Measurements from ENCODE around the gene CDRT4.

The CDRT4 gene

GRCh38 chr17:15432807-15433611, 34.4 kb downstream of the CDRT4 start:
- peaks cover 16% of the 10 kb centered on the region for H3K36me3 Mint-ChIP-seq
- H3K27ac Mint-ChIP-seq = no peak overlapping the region
- no peak overlapping the region for H3K4me3 Mint-ChIP-seq
- peaks cover 4% of the 10 kb centered on the region for H3K9me3 Mint-ChIP-seq
- peaks cover 20% of the 10 kb centered on the region for H3K4me1 Mint-ChIP-seq
- no peaks in the 10 kb centered on the region for H3K27me3 Mint-ChIP-seq

- H3K4me1 Mint-ChIP-seq = peaks cover 12% of the 10 kb centered on the region
- H3K36me3 Mint-ChIP-seq = peaks cover 9% of the 10 kb centered on the region
- H3K27me3 Mint-ChIP-seq = no peaks in the 10 kb centered on the region
- H3K4me3 Mint-ChIP-seq = no peak overlapping the region
- H3K27ac Mint-ChIP-seq = no peak overlapping the region
- H3K9me3 Mint-ChIP-seq = peaks cover 4% of the 10 kb centered on the region
These were observed 35.7 kb downstream of the CDRT4 start for GRCh38 chr17:15431766-15432165.

- Mint-ChIP-seq H3K4me1 (peaks cover 6% of the 10 kb centered on the region), H3K36me3 (peaks cover 9% of the 10 kb centered on the region), H3K9me3 (peaks cover 4% of the 10 kb centered on the region), H3K4me3 (no peak overlapping the region), H3K27ac (no peak overlapping the region), H3K27me3 (no peaks in the 10 kb centered on the region)
These were observed 36.2 kb downstream of the CDRT4 start for GRCh38 chr17:15431196-15431595.

- Mint-ChIP-seq H3K9me3 (no peaks in the 10 kb centered on the region), H3K4me3 (no peak overlapping the region)
These were observed 42.9 kb downstream of the CDRT4 start for GRCh38 chr17:15424521-15424920.

GRCh38 chr17:15422392-15422965, 44.9 kb downstream of the CDRT4 start:
- no peaks in the 10 kb centered on the region for H3K4me1 Mint-ChIP-seq
- no peak overlapping the region for H3K4me3 Mint-ChIP-seq
- H3K36me3 Mint-ChIP-seq = no peaks in the 10 kb centered on the region
- H3K27ac Mint-ChIP-seq = peak overlapping the region; percentile 14
- no peaks in the 10 kb centered on the region for H3K9me3 Mint-ChIP-seq
- no peaks in the 10 kb centered on the region for H3K27me3 Mint-ChIP-seq

More at GRCh38 chr17:15424521-15424920, 42.9 kb downstream of the CDRT4 start:
- Mint-ChIP-seq H3K4me1 (no peaks in the 10 kb centered on the region), H3K27me3 (no peaks in the 10 kb centered on the region), H3K27ac (no peak overlapping the region), H3K36me3 (peaks cover 4% of the 10 kb centered on the region)

GRCh38 chr17:15418781-15419180, 48.6 kb downstream of the CDRT4 start:
- H3K9me3 Mint-ChIP-seq = no peaks in the 10 kb centered on the region
- no peaks in the 10 kb centered on the region for H3K4me1 Mint-ChIP-seq
- H3K4me3 Mint-ChIP-seq = no peak overlapping the region
- H3K36me3 Mint-ChIP-seq = no peaks in the 10 kb centered on the region
- no peak overlapping the region for H3K27ac Mint-ChIP-seq
- no peaks in the 10 kb centered on the region for H3K27me3 Mint-ChIP-seq

GRCh38 chr17:15414532-15415306, 52.7 kb downstream of the CDRT4 start:
- Mint-ChIP-seq H3K9me3 (no peaks in the 10 kb centered on the region), H3K4me3 (no peak overlapping the region), H3K4me1 (no peaks in the 10 kb centered on the region), H3K27me3 (no peaks in the 10 kb centered on the region), H3K36me3 (no peaks in the 10 kb centered on the region), H3K27ac (no peak overlapping the region)

GRCh38 chr17:15413101-15413771, 54.2 kb downstream of the CDRT4 start:
- Mint-ChIP-seq H3K4me3 (no peak overlapping the region), H3K27me3 (no peaks in the 10 kb centered on the region), H3K36me3 (no peaks in the 10 kb centered on the region)

GRCh38 chr17:15412606-15413005, 54.8 kb downstream of the CDRT4 start:
- Mint-ChIP-seq H3K9me3 (no peaks in the 10 kb centered on the region), H3K36me3 (no peaks in the 10 kb centered on the region), H3K27me3 (no peaks in the 10 kb centered on the region), H3K4me1 (no peaks in the 10 kb centered on the region), H3K27ac (no peak overlapping the region), H3K4me3 (no peak overlapping the region)

More at GRCh38 chr17:15413101-15413771, 54.2 kb downstream of the CDRT4 start:
- Mint-ChIP-seq H3K4me1 (no peaks in the 10 kb centered on the region), H3K27ac (no peak overlapping the region), H3K9me3 (no peaks in the 10 kb centered on the region)

GRCh38 chr17:15411384-15412198, 55.8 kb downstream of the CDRT4 start:
- no peaks in the 10 kb centered on the region for H3K27me3 Mint-ChIP-seq
- H3K27ac Mint-ChIP-seq = no peak overlapping the region

GRCh38 chr17:15409721-15410250, 57.6 kb downstream of the CDRT4 start:
- Mint-ChIP-seq H3K9me3 (no peaks in the 10 kb centered on the region), H3K27me3 (no peaks in the 10 kb centered on the region), H3K4me3 (no peak overlapping the region), H3K27ac (no peak overlapping the region), H3K36me3 (no peaks in the 10 kb centered on the region), H3K4me1 (no peaks in the 10 kb centered on the region)

More at GRCh38 chr17:15411384-15412198, 55.8 kb downstream of the CDRT4 start:
- Mint-ChIP-seq H3K9me3 (no peaks in the 10 kb centered on the region), H3K4me3 (no peak overlapping the region), H3K36me3 (no peaks in the 10 kb centered on the region), H3K4me1 (no peaks in the 10 kb centered on the region)

GRCh38 chr17:15408803-15409202, 58.6 kb downstream of the CDRT4 start:
- Mint-ChIP-seq H3K27ac (no peak overlapping the region), H3K4me3 (no peak overlapping the region), H3K9me3 (no peaks in the 10 kb centered on the region), H3K27me3 (no peaks in the 10 kb centered on the region), H3K4me1 (no peaks in the 10 kb centered on the region), H3K36me3 (no peaks in the 10 kb centered on the region)

GRCh38 chr17:15406081-15406480, 61.3 kb downstream of the CDRT4 start:
- Mint-ChIP-seq H3K4me3 (no peak overlapping the region), H3K27ac (no peak overlapping the region), H3K36me3 (no peaks in the 10 kb centered on the region), H3K9me3 (no peaks in the 10 kb centered on the region), H3K27me3 (no peaks in the 10 kb centered on the region), H3K4me1 (no peaks in the 10 kb centered on the region)

- no peaks in the 10 kb centered on the region for H3K4me1 Mint-ChIP-seq
- H3K4me3 Mint-ChIP-seq = no peak overlapping the region
- no peaks in the 10 kb centered on the region for H3K27me3 Mint-ChIP-seq
- no peak overlapping the region for H3K27ac Mint-ChIP-seq
- H3K9me3 Mint-ChIP-seq = no peaks in the 10 kb centered on the region
- H3K36me3 Mint-ChIP-seq = no peaks in the 10 kb centered on the region
These were observed 62.4 kb downstream of the CDRT4 start for GRCh38 chr17:15405058-15405415.
